GM21528 (cell line): ENCODE data around the gene PLEKHG7.
"Not testable (repeated sequence)": the region's sequence is repeated elsewhere in the genome, so short reads cannot be mapped to it uniquely, and the experiment has no call there.

ENCODE experiments used
- ATAC-seq: cut with Tn5 transposase; IDR thresholded peaks from one replicate; pipeline ENCODE4 v1.9.1; 2021; ENCODE audit warnings: mild to moderate bottlenecking, moderate library complexity; ENCODE audit not compliant: unreplicated experiment, low FRiP score

The PLEKHG7 gene, protein sequence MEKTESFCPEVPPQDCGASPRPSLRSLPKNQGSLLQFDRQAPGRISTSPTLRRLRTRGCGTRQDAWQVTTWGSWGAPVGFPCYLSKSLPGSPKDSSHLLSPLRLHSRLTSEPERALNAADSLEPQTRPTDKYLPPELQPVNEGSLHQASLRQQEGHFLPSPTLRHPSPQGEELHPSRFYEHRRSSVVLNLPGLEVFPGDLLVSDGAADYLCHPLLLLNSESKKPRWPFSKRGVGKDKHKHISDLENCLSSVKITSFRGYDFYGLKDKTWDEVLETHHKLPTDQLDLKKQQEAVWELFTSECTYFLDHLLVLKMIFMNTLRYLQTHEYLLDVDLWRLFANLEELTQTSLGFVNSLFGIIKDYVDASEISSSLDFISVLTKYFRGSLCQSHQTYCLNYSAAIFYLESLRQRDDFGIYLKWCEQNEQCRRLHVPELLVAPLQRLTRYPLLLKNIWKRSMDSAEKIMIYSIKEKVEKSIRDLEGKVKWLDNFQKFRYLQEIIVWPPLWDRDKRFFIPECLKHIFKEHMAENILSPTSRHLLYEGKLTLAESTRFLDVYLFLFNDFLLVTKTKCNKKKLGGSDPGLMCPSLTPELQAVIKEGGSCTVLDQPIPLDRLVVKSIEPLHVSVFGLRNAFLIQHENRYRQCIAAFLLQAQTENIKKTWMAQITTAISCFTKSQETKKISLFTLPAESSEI

DNA sequence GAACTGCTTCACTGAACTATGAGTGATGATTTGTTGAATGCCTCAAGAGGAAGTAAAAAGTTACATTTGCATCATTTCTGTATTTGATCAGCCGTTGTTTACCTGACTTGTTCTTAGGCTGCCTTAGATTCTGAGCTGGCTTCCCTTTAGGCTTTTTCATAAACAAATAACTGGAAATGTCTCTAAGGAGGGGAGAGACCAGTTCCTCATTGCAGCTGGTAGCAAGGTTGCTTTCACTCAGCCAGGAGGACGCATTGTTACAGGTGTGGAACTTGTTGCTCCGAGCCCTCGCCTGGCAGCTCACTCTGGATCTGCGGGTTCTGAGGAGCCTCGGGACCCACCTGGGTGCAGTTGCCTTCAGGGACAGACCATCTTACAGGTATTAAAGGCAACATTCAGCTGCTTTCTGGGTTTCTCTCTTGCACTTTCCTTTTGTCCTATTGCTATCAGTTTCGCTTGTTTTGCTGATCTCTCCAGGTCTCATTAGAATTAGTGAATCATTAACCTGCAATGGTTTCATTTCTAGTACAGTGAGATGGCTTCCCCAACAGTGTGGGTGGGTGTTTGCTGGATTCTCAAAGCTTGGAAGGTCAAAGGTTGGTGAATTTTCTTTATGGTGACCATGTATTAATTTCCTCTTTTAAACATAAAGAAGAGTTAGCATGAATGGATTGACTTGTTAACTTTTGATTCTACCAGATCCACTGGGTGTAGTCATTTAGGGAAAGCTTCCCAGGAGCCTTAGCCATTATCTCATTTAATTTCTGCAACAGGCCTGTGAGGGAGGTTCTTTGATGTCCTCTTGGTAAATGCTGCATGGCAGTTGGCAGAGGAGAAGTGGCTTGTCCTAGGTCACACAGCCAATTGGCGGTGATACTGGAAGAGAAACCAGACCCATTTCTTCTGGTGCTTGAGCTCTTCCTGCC is at the start of gene PLEKHG7:
Gene PLEKHG7 (plus strand): TSS at position 236 of the 926 bp plus-strand sequence. CDS start 3,643 bp downstream, outside the sequence.
- ATAC-seq, result peak; percentile 94

DNA sequence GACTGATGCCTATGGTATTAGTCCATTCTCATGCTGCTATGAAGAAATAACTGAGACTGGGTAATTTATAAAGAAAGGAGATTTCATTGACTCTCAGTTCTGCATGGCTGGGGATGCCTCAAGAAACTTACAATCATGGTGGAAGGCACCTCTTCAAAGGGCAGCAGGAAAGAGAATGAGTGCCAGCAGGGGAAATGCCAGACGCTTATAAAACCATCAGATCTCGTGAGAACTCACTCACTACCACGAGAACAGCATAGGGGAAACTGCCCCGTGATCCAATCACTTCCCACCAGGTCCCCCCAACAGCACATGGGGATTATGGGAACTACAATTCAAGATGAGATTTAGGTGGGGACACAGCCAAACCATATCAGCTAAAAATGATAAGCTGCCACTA is 48.5 kb upstream of the PLEKHG7 start:
- not testable (repeated sequence) for ATAC-seq

DNA sequence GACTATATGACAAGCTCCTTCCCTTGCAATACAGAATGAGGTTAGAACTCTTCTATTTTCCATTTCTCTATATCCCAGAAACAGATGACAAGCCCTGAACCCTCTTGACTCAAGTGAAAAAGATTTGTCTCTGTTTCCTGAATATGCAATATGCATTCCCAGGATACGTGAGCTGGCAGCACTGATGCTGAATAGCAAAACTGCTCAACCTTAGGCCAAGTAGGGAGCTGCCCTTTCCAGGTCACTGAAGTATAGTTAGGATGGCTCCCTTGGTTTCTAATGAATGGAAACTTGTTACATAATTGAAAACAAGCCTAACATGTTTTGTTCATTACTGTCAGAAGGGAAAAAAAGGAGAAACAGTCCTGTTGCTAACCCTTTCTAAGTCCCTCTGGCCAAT is 47.9 kb upstream of the PLEKHG7 start:
- no peak for ATAC-seq

DNA sequence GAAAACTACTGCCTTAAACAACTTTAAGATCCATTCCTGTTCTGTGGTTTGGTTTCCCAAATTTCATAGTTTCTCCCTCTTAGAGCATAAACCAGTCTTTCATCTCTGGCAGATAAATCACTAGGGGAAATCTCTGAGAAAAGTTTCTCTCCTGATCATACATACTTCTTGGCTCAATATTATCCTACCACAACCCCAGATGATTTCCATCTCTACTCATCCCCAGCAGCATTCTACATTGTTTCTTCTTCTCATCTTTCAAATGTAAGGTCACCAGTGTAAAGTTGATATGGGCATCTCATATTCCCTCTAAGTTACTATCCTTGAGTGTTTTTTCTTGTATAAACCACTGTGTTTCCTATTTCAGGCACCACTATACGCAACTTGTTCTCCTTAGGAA is 45.9 kb upstream of the PLEKHG7 start:
- ATAC-seq, result no peak

DNA sequence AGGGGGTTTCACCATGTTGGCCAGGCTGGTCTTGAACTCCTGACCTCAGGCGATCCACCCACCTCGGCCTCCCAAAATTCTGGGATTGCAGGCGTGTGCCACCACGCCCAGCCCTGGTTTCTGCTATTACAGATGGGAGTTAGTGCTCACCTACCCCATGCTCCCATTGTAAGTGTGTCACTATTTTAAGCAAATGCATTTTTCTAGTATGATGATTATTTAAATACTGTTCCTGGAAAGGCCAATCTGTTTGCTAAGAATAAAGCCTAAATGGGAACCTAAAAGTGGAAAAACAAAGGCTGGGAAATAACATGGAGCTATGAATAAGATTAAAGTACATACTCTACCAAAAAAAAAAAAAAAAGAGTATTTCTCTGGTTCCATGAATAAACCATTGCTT is 45.0 kb upstream of the PLEKHG7 start:
- no peak for ATAC-seq

DNA sequence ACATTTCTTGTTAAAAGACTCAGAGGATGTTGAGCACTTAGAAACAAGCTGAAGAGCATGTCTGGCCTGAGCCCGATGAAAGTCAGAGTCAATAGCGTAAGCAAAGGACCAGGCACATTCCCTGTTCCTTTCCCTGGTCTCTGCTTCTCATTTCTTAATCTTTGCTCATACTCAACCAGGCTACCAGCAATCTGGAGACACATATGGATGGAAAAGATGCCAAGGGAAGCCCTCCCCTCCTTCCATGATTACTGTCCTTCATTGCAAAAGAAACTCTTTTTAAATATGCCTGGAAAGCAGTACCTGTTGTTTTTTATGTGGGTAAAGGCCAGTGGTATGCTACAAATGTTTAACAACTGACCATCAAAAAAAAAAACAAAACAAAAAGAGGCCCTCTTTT is 44.2 kb upstream of the PLEKHG7 start:
- ATAC-seq, result no peak

DNA sequence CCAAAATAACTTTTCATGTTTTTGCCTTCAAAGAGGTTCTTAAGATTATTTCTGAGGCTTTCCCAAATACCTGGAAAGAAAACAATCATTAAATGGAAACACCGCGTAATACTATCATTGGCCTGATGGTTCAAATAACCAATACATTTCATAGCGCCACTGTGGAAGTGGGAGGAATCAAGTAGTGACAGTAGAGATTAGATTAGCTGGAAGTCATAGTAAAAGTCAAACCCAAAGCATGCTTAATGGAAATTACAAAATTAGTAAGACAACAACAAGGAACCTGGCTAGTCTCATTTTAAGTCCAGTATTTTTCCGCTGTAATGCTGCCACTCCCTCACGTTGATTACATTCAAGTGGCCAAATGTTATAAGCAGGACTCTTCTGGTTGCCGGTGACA is 41.5 kb upstream of the PLEKHG7 start:
- no peak for ATAC-seq

DNA sequence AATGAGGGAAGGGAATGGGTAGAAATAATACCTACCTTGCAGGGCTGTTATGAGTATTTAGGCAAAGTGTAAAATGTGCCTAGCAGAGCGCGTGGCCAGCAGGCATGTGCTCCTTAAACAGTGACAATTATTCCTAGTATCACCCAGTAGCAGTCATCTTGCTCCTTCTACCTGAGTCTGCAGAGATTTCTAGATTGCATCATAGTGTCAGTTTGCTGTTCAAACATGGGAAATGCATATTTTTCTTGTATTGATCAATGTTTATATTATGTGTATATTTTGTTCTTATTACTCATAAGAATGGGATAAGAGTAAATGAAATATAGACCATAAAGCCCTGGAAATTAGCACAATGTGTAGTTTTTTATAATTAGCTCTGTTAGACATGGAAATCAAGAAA is 37.3 kb upstream of the PLEKHG7 start:
- no peak for ATAC-seq

DNA sequence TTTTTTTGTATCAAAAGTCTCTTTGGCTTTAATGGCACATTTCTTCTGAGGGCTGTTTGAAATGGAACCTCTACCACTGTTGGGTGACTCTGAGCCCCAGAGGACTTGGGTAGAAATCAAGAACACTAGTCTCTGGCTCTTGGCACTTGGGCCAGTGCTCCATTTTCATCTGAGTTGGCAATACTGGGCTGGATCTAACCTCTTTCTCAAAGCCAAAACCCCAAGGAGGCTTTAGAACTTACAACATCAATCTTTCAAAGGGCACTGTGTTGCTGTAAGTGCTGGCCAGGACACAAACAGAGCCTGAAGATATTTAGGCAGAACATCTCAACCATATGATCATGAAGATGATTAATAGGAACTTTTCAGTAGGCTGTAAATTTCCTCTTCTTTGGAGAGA is 34.0 kb upstream of the PLEKHG7 start:
- ATAC-seq, result no peak

DNA sequence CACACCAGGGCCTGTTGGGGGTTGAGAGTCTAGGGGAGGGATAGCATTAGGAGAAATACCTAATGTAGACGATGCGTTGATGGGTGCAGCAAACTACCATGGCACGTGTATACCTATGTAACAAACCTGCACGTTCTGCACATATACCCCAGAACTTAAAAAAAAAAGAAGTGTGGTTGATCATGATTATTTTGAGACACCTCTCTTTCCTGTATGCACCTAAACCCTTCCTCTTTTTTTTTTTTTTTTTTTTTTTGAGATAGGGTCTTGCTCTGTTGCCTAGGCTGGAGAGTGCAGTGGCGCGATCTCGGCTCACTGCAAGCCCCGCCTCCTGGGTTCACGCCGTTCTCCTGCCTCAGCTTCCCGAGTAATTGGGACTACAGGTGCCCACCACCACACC is 31.3 kb upstream of the PLEKHG7 start:
- not testable (repeated sequence) for ATAC-seq

DNA sequence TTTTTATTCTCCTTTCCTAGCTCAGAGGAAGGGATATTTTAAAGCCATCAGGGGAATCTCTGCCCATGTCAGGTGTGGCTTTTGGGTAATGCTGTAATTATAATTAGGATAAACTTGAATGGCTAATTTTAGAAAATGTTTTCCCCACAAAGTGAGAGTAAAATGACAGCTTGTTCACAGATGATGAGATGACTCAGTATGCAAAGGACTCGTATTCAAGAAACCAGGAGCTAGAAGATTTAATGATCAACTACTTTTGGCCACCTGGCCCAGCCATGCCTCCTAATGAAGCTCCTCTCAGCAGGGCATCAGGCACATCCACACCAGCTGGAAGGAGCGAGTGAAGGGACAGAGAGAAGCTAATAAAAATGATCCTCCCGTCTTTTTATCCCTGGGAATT is 29.0 kb upstream of the PLEKHG7 start:
- ATAC-seq, result peak; percentile 71

DNA sequence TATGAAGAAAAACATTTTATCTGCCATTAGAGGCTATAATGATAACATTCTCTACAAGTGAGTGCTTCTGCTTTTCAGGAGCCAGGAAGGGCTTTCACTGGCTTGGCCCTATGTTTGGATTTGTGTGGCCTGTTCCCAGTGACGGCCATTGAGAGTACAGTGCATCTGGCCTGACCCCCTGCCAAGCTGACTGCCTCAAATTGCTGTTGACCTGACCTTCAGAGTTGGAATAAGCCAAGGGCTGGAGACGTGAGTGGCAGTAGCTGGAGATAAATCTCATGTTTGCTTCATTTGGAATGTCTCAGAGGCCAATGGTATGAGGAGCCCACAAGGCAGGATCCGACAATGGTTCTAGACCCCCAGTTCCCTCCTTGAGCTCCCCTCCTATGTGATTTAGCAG is 28.3 kb upstream of the PLEKHG7 start:
- no peak for ATAC-seq

DNA sequence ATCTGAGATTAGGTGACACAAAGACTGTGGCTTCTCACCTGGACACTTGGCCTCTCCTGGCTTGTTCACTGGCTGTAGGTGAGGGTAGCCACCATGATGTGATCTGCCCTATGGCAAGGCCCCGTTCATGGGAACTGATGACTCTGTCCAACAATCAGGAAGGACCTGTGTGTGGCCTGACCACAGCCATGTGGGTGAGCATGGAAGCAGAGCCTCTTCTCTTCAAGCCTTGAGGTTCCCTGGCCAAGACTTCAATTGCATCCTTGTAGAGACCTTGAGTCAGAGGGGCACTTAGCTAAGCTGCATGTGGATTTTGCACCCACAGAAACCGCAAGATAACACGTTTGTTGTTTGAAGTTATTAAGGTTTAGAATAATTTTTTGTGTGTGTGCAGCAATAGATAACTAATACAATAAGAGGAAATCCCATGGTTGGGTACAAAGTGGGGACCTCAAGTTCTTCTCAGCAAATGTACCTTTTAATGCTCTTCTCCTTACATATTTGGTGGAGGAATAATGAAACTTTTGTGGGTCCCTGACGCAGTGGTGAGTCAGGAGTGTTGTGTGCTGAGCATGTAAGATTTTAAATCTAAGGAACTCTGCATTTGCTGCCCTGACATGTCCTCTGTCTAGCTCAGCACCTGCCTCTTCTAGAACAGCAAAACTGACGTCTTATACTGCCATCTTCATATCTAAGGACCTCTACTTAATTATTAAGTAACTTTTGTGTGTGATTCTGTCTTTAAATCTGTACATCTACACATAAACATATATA is 27.5 kb upstream of the PLEKHG7 start:
- ATAC-seq, result no peak

DNA sequence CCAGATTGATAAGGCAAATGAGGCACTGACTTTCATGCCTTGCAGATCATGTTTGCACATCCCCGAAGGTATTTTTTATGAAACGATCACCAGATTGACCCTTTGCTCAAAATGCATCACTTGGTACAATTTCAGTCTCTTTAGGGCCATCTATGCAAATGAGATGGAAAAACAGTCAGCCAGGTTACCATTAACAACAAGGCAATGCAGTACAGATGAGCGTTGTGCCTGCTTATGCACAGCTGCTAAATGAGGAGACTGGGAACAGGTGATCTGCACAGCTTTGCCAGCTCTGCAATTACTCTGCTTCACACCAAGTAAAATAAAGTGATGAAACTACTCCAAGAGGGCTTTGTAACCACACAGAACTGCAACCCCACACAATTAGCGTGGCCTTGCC is 26.1 kb upstream of the PLEKHG7 start:
- no peak for ATAC-seq

DNA sequence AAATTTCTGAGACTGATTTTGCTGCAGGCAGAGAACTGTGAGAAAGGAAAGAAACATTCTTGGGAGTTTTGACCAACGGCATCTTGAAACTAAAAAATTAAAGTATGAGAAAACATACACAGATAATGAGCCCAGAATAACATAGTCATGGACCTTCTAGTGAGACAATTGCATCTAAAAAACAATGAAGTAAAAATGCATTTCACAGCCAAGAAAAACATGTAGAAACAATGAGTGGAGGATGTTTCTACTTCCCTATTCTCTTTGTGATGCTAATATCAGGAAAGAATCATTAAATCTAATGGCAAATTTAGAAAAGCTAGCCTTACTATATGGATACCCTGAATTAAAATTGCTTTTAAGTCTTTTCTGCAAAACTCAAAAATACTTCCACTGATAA is 12.2 kb upstream of the PLEKHG7 start:
- ATAC-seq, result no peak

DNA sequence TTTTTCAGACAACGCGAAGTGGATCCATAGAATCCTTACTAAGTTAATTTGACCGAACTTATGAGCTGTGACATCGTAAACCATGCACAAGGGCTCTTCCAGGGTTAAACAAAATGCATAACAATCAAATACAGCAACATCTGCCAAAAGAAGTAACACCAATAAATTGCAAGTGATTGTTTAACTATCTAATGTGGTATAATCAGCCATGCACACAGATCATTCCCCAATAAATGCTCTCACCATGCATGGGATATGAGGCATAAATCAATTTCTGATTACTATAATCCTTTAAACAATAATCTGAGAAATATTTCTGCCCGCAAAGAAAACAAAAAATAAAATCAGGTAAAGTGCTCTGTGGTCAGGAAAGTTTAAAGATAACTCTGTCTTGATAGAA is 7.7 kb upstream of the PLEKHG7 start:
- no peak for ATAC-seq

DNA sequence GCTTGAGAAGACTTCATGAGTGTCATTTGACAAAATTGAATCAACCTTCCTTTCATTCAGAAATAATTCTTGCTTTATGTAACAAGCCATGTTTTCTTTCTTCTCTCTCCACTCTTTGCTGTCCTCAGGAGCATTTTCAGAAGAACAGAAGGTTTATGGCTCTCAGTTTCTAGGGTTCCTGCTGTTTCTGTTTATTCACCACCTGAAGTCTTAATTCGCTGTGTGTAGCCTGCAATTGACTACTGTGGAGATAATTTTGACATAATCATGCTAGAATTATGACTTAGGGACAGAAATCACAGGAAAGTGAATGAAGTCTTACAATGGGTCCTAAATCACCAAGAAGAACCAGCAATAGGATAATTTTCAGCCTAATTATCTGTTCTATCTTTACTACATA is 7.2 kb upstream of the PLEKHG7 start:
- ATAC-seq, result no peak

DNA sequence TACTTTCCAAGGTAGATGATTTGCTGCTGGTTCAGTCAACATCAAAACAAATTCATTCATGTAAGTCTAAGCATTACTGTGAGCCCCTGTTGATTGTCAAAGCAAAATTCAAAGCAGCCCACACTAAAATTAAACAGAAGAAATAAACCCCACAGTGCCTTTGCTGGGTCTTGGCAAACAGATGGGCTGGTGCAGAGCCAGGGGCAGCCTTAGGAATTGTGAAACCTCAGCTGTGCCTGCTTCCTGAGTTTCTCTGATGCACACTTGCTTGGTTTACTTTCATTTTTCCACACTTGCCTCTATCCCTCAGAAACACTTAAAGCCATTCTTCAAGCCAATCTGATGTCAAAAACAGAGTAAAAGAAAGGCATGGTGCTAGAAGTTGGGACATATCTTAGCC is 6.6 kb upstream of the PLEKHG7 start:
- ATAC-seq, result no peak

DNA sequence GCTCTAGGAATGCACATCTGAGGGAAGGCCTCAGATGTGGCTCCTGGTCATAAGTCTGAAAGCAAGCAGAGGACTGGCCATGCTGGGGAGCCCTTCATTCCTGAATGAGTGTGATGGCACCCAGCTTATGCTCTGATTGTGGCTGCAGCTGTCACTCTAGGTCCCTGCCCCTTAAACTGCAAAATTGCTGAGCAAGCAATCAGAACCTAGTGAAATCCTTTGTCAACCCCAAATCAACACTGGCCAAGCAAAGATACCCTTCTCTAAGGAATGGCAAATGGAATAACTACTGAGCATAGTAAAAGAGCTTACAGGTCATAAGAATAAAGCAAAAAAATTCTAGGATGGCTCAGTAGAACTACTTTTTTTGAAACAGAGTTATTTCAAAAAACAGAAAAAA is 4.3 kb upstream of the PLEKHG7 start:
- ATAC-seq, result no peak

DNA sequence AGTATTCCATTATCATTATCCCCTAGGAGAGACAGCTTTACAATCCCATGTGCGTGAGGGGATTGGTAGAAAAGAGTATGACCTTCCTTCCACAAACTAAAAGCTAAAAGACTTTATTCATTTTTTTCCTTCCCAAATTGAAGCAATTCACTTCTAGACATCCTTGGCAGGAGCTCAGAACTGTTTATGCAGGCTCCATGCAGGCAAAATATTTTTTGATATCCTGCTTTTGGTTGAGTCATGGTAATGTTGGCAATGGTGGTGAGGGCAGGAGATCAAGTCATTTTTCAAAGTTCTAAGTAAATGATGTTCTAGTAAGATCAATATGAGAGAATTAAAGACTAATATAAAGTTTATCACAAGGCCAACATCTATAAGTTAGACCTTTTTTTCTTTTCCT is 1.3 kb upstream of the PLEKHG7 start:
- ATAC-seq, result no peak
